GM21367 (cell line): ENCODE measurements around the gene ST6GALNAC3.

Source experiments
- ATAC-seq: cut with Tn5 transposase; IDR thresholded peaks from one replicate; pipeline ENCODE4 v1.9.1; 2021; ENCODE audit not compliant: unreplicated experiment

Gene ST6GALNAC3

DNA sequence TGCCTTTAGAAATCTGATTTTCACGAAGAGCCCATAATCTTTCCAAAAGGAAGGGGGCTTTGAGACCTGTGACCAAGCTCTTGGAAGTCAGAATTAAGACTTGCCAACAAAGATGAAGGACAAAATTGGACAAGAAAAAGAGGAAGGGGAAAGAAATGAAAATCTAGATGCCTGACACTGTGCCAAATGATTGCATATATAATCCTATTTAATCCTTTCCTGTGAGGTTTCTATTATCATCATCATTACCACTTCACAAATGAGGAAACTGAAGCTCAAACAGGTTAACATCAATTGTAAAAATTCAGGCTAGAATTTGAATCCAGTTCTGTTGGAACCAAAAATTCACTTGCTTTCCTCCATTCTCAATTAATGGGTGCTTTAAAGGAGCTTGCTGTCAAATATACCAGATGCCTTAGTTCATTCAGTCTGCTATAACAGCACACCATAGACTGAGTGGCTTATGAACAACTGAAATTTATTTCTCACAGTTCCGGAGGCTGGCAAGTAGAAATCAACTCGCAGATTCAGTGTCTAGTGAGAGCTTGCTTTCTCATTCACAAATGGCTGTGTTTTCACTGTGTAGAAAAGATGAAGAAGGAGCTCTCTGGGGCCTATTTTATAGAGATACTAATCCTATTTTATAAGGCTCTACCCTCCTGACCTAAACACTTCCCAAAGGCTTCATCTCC lies 595.2 kb downstream of the ST6GALNAC3 start:
- no peak for ATAC-seq

- no peak for ATAC-seq
These were observed 600.2 kb downstream of the ST6GALNAC3 start for GRCh38 chr1:76674689-76675210.

GRCh38 chr1:76677416-76678405 lies 603.2 kb downstream of the ST6GALNAC3 start:
- no peak for ATAC-seq

DNA sequence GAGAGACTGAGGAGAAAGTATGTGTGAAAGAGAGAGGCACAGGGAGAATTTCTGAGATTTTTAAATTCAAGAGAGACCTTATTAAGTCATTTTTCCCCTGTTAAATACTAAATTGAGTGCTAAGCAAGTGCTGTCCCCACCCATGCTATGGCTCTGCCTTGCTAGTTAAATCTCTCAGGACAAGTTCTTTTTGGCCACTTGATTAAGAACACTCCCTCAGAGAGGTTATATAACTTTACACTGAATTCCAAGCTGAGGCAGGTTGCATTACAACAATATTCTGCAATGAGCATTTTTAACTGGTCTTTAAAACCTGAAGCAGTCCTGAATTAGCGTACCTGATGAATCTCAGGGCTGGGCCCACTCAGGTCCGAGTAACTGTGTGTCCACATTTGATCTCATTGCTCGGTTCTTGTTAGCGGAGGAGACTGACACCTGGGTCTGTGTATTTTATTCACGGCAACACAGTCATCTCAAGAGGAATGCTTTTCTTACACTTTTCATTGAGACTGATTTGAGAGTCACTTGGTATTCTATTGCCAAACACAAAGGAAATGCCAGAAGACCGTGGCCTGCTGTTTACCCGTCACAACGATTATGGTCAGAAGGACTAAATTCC lies 605.1 kb downstream of the ST6GALNAC3 start:
- ATAC-seq = no peak

DNA sequence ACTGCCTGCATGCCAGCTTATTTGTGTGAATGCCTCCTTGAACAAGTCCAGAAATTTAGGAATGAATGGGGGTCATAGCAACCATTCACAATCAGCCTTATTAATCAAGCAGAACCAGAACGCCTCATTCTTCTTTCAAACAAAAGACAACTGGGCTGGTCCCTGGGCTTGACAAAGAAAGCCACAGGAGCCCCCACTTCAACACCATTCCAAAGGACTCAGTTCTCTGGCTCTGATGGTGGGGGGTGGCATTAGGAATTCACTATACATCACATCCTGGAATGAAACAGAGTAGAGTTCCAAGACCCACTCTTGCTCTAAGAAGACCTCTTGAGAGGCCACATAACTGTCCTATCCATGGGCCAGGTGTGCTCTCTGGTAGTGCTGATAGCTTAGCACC lies 606.1 kb downstream of the ST6GALNAC3 start:
- no peak for ATAC-seq

- no peak for ATAC-seq
These were observed 607.6 kb downstream of the ST6GALNAC3 start for GRCh38 chr1:76682138-76682537.
